DND-41 (cell line): ENCODE data around the gene FAM193B.
"Not testable (repeated sequence)": the region's sequence is repeated elsewhere in the genome, so short reads cannot be mapped to it uniquely, and the experiment has no call there.

Experiments used
- ATAC-seq: fragments of 200-7000 bp; cut with Tn5 transposase; 3 replicates; pipeline ENCODE4 v1.9.1; 2021; ENCODE audit warnings: low read depth; ENCODE audit not compliant: insufficient read depth
- DNase-seq: peaks from one replicate; pipeline ENCODE4 v3.0.0-alpha.2; 2020
- H2AFZ ChIP-seq: 2 replicates; pipeline ENCODE4 v1.6.0; 2012; ENCODE audit warnings: low read depth, low read length
- H3K27ac ChIP-seq: 2 replicates; pipeline ENCODE4 v1.5.1; 2012; ENCODE audit warnings: low read length, inconsistent platforms
- H3K27me3 ChIP-seq: fragments of 200-600 bp; sonication (generic); 2 replicates; pipeline ENCODE4 v1.6.0; 2012; ENCODE audit warnings: low read length, mild to moderate bottlenecking, inconsistent platforms; ENCODE audit not compliant: insufficient read depth, poor library complexity
- H3K36me3 ChIP-seq: 2 replicates; pipeline ENCODE4 v1.5.1; 2012; ENCODE audit warnings: low read length, inconsistent platforms; ENCODE audit not compliant: insufficient read depth
- H3K4me1 ChIP-seq: 2 replicates; pipeline ENCODE4 v1.5.1; 2012; ENCODE audit warnings: mild to moderate bottlenecking, low read length; ENCODE audit not compliant: insufficient read depth
- H3K4me2 ChIP-seq: 2 replicates; pipeline ENCODE4 v1.6.0; 2012; ENCODE audit warnings: mild to moderate bottlenecking, moderate library complexity, low read length, inconsistent platforms; ENCODE audit not compliant: insufficient read depth
- H3K4me3 ChIP-seq, 2 experiments: fragments of 200-600 bp in 1 of 2; shearing (Covaris generic) in 1 of 2; 2 replicates each; pipeline ENCODE4 v1.5.1; 2012 to 2016; ENCODE audit warnings: inconsistent platforms in 2 of 2, low read length in 2 of 2, mild to moderate bottlenecking in 2 of 2, low read depth in 1 of 2, moderate library complexity in 1 of 2
- H3K79me2 ChIP-seq: 2 replicates; pipeline ENCODE4 v1.6.0; 2012; ENCODE audit warnings: low read length, inconsistent platforms; ENCODE audit not compliant: insufficient read depth
- H3K9ac ChIP-seq: 2 replicates; pipeline ENCODE4 v1.6.0; 2012; ENCODE audit warnings: low read depth, mild to moderate bottlenecking, inconsistent platforms, low read length, moderate library complexity
- H3K9me3 ChIP-seq: 2 replicates; pipeline ENCODE4 v1.5.1; 2012; ENCODE audit warnings: low read length, moderate library complexity, mild to moderate bottlenecking, inconsistent platforms; ENCODE audit not compliant: insufficient read depth, severe bottlenecking
- H4K20me1 ChIP-seq: 2 replicates; pipeline ENCODE4 v1.6.0; 2012; ENCODE audit warnings: low read length; ENCODE audit not compliant: insufficient read depth
- EZH2 ChIP-seq: IDR thresholded peaks from 3 replicates; pipeline ENCODE4 v1.6.1; 2012; ENCODE audit warnings: borderline replicate concordance, low read depth, mild to moderate bottlenecking, moderate library complexity, low read length, inconsistent platforms; ENCODE audit not compliant: severe bottlenecking
- TF ChIP-seq, protein P1 (sequence below): IDR thresholded peaks from 2 replicates; pipeline ENCODE4 v1.5.1; 2012; ENCODE audit warnings: borderline replicate concordance, low read length, moderate library complexity, mild to moderate bottlenecking; ENCODE audit not compliant: poor library complexity, severe bottlenecking; ENCODE audit errors: extremely low read depth

The FAM193B gene

DNA sequence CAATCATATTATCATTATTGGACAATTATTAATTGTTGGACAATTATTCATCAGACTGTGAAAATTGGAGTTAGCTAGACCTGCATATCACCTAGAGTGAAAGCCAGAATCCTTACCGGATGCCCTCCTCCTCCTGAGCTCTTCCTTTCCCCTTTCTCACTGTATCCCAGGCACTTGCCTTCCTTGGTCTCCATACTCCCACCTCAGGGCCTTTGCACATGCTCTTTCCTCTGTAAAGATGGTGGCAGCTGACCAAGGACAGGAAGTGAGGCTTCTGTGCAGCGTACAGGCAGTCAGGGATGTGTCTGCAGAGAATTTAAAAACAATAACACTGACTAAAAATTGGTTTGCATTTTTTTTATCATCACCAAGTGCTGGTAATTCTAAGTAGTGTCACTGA lies 15.5 kb upstream of the FAM193B start:
- Histone ChIP-seq H3K27me3 (no peaks in the 10 kb centered on the region), H3K79me2 (no peaks in the 10 kb centered on the region), H3K36me3 (no peaks in the 10 kb centered on the region), H3K4me3 (no peak overlapping the region), H3K9me3 (no peaks in the 10 kb centered on the region), H4K20me1 (no peaks in the 10 kb centered on the region), H3K27ac (no peak overlapping the region), H3K9ac (no peak overlapping the region), H3K4me1 (no peaks in the 10 kb centered on the region), H2AFZ (no peak overlapping the region), H3K4me2 (no peak overlapping the region)
- ATAC-seq: no peak
- DNase-seq: no peak
- TF ChIP-seq EZH2: no peak
- TF ChIP-seq, protein P1, sequence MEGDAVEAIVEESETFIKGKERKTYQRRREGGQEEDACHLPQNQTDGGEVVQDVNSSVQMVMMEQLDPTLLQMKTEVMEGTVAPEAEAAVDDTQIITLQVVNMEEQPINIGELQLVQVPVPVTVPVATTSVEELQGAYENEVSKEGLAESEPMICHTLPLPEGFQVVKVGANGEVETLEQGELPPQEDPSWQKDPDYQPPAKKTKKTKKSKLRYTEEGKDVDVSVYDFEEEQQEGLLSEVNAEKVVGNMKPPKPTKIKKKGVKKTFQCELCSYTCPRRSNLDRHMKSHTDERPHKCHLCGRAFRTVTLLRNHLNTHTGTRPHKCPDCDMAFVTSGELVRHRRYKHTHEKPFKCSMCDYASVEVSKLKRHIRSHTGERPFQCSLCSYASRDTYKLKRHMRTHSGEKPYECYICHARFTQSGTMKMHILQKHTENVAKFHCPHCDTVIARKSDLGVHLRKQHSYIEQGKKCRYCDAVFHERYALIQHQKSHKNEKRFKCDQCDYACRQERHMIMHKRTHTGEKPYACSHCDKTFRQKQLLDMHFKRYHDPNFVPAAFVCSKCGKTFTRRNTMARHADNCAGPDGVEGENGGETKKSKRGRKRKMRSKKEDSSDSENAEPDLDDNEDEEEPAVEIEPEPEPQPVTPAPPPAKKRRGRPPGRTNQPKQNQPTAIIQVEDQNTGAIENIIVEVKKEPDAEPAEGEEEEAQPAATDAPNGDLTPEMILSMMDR: no peak

DNA sequence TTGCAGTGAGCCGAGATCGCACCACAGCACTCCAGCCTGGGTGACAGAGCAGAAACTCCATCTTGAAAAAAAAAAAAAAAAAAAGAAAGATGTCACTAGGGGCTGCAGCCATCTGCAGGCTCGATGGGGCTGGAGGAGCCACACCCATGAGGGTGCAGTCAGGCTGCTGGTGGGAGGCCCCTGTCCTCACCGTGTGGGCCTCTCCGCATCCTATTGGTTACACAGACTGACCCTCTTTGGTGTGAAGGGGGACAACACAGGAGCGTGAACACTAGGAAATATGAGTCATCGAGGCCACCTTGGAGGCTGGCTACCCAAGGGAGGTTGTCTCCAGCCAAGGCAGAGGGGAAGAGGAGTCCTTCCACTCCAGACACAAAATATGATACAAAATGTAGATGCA lies 14.0 kb upstream of the FAM193B start:
- H3K27ac ChIP-seq: no peak overlapping the region
- H3K4me2 ChIP-seq: no peak overlapping the region
- no peaks in the 10 kb centered on the region for H3K9me3 ChIP-seq
- H3K9ac ChIP-seq: no peak overlapping the region
- no peaks in the 10 kb centered on the region for H3K27me3 ChIP-seq
- H3K79me2 ChIP-seq: no peaks in the 10 kb centered on the region
- no peaks in the 10 kb centered on the region for H3K4me1 ChIP-seq
- no peaks in the 10 kb centered on the region for H3K36me3 ChIP-seq
- no peak overlapping the region for H2AFZ ChIP-seq
- no peak for TF ChIP-seq EZH2
- TF ChIP-seq, protein P1: no peak
- ATAC-seq: no peak
- no peaks in the 10 kb centered on the region for H4K20me1 ChIP-seq
- no peak for DNase-seq
- no peak overlapping the region for H3K4me3 ChIP-seq

DNA sequence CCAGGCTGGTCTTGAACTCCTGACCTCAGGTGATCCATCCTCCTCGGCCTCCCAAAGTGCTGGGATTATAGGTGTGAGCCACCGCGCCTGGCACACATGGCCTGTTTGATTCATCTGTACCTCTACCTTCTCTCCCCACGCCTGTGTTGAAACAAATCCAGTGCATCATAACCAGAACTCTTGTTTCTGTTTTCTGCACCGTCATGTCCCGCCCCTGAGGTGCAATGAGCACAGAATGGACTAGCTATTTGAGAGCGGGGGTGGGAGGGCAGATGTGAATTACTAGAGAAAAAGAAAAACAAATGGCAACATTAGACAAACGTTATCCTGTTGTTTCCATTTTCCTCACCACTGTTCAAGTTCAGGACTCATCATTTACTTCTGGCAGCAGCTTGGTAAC lies 10.7 kb upstream of the FAM193B start:
- H2AFZ ChIP-seq: no peak overlapping the region
- TF ChIP-seq, protein P1: no peak
- no peak for TF ChIP-seq EZH2
- ATAC-seq: no peak

DNA sequence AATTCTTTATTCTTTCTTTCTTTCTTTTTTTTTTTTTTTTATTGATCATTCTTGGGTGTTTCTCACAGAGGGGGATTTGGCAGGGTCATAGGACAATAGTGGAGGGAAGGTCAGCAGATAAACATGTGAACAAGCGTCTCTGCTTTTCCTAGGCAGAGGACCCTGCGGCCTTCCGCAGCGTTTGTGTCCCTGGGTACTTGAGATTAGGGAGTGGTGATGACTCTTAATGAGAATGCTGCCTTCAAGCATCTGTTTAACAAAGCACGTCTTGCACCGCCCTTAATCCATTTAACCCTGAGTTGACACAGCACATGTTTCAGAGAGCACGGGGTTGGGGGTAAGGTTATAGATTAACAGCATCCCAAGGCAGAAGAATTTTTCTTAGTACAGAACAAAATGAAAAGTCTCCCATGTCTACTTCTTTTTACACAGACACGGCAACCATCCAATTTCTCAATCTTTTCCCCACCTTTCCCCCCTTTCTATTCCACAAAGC lies 5.1 kb upstream of the FAM193B start:
- not testable (repeated sequence) for H2AFZ ChIP-seq, ATAC-seq, DNase-seq, H3K9me3 ChIP-seq, H3K4me2 ChIP-seq, H3K79me2 ChIP-seq, H3K9ac ChIP-seq, H4K20me1 ChIP-seq, H3K27me3 ChIP-seq, H3K27ac ChIP-seq, H3K36me3 ChIP-seq, H3K4me3 ChIP-seq
- peaks cover 11% of the 10 kb centered on the region for H3K4me1 ChIP-seq

More for the DNA sequence above, 10.7 kb upstream of the FAM193B start:
- H3K9ac ChIP-seq: no peak overlapping the region
- no peak for DNase-seq
- no peak overlapping the region for H3K4me2 ChIP-seq
- no peaks in the 10 kb centered on the region for H4K20me1 ChIP-seq
- no peak overlapping the region for H3K27ac ChIP-seq
- H3K36me3 ChIP-seq: no peaks in the 10 kb centered on the region
- no peaks in the 10 kb centered on the region for H3K4me1 ChIP-seq
- H3K27me3 ChIP-seq: no peaks in the 10 kb centered on the region
- H3K4me3 ChIP-seq: no peak overlapping the region
- H3K79me2 ChIP-seq: no peaks in the 10 kb centered on the region
- H3K9me3 ChIP-seq: no peaks in the 10 kb centered on the region
